ENCODE data around the gene OR2W1.

Gene OR2W1

DNA sequence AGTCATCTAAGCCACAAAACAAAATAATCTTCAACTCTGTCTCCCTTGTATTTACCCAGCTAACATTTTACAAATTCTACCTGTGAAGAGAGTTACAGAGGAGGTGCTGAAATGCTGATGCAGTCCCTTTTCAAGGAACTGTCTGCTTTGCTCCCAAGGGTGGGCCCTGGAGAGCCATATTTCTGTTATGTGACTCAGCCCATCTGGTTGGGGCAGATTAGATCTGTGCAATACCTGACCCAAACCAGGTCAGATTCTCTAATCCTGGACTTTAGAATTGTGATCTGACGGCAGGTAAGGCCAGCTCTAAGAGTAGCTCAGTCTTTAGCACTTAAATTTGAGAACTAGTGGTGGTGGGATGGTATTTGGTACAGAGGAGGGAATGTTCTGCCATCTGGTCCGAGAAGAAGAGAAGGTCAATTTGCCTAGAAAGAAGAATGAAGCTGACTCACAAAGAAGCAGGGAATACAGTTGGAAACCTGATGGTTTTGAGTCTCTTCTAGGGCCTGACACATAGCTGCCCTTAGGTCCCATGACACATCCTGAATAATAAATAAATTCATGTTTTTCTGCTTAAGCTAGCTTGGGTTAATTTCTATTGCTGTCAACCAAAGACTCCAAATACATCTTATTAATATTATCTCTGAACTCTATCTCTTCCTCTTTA is 48.0 kb downstream of the OR2W1 start:
- no peak for DNase-seq (ENCODE audit: low spot score)

DNA sequence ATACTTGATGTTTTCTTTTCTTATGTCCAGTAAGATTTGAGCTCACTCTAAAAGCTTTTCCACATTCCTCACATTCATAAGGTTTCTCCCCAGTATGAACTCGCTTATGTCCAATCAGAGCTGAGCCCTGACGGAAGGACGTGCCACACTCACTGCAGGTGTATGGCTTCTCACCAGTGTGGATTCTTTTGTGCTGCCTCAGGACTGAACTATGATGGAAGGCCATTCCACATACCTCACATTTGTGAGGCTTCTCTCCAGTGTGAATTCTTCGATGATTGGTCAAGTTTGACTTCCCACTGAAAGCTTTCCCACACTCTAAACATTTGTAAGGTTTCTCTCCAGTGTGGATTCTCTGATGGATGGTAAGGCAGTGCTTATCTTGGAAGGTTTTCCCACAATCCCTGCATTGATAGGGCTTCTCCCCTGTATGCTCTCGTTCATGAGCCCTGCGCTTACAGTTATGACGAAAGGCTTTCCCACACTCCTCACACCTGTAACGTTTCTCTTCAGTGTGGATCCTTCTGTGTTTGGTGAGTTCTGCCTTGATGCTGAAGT is 49.8 kb downstream of the OR2W1 start:
- DNase-seq (ENCODE audit: low spot score), result no peak

Data from left forelimb (tissue), 1 donor.